Lung (tissue), 16 donors: Measurements from ENCODE around the gene CHST9. TPM values are rescaled to one million over a fixed set of nuclear protein-coding genes. Genes with fewer than 3 reads are reported as not detected.
"Not testable (repeated sequence)": the region's sequence is repeated elsewhere in the genome, so short reads cannot be mapped to it uniquely, and the experiment has no call there.

Experiments used
- ATAC-seq: fragments of 200-7000 bp; cut with Tn5 transposase; one replicate; pipeline ENCODE4 v1.9.1; 2020; ENCODE audit warnings: moderate number of reproducible peaks; ENCODE audit not compliant: insufficient read depth, low FRiP score
- DNase-seq, 3 donors: peaks; one replicate each; pipeline ENCODE4 v3.0.0-alpha.2; 2013 to 2017
- H3K27ac ChIP-seq, 2 donors: one replicate each; pipeline ENCODE4 v1.5.1; 2013; ENCODE audit warnings: mild to moderate bottlenecking in 2 of 2, moderate library complexity in 2 of 2, control low read depth in 1 of 2, inconsistent platforms in 1 of 2, low read depth in 1 of 2, low read length in 1 of 2
- H3K27me3 ChIP-seq, 3 donors: one replicate each; pipeline ENCODE4 v1.5.1; 2013; ENCODE audit warnings: low read length in 2 of 3; ENCODE audit not compliant: control insufficient read depth in 3 of 3, insufficient read depth in 3 of 3
- H3K36me3 ChIP-seq, 4 donors: one replicate each; pipeline ENCODE4 v1.5.1; 2013; ENCODE audit warnings: low read length in 4 of 4, mild to moderate bottlenecking in 1 of 4, moderate library complexity in 1 of 4; ENCODE audit not compliant: control insufficient read depth in 4 of 4, insufficient read depth in 4 of 4
- H3K4me1 ChIP-seq, 5 donors: one replicate each; pipeline ENCODE4 v1.5.1; 2013; ENCODE audit warnings: low read length in 5 of 5, mild to moderate bottlenecking in 2 of 5, moderate library complexity in 1 of 5; ENCODE audit not compliant: control insufficient read depth in 5 of 5, insufficient read depth in 5 of 5
- H3K4me3 ChIP-seq: one replicate; pipeline ENCODE4 v1.5.1; 2013; ENCODE audit warnings: mild to moderate bottlenecking, control low read depth, moderate library complexity
- H3K9ac ChIP-seq, 2 donors: one replicate each; pipeline ENCODE4 v1.5.1; 2013; ENCODE audit warnings: low read length in 2 of 2, control low read depth in 1 of 2; ENCODE audit not compliant: insufficient read depth in 1 of 2
- H3K9me3 ChIP-seq, 4 donors: one replicate each; pipeline ENCODE4 v1.5.1; 2013; ENCODE audit warnings: low read length in 3 of 4, mild to moderate bottlenecking in 1 of 4, moderate library complexity in 1 of 4; ENCODE audit not compliant: control insufficient read depth in 4 of 4, insufficient read depth in 3 of 4
- WGBS, 2 donors: extraction: QIAGEN DNeasy Blood & Tissue Kit; methylation state at CpG; one replicate each; pipeline ENCODE4 v1.1.7; 2013; 5-methylcytosine and 5-hydroxymethylcytosine counted together
- long read RNA-seq, 5 donors: transcript quantifications; one replicate each; lab custom pipeline, GENCODE V29; 2026
- polyA plus RNA-seq, 2 donors: library from polyadenylated mRNA; stranded (reverse); fragments of 200-250 nt; gene quantifications; one replicate each; pipeline ENCODE4 v1.2.1, GENCODE V29; 2013
- total RNA-seq, 2 donors: library from RNA; depleted of rRNA in 1 of 2; stranded (reverse); fragments of >200 nt in 1 of 2; gene quantifications; one replicate each; pipeline ENCODE4 v1.2.1, GENCODE V29; 2014 to 2021
- TF ChIP-seq, protein P1 (sequence below): IDR thresholded peaks from 2 replicates; pipeline ENCODE4 v1.5.1; 2012; ENCODE audit warnings: mild to moderate bottlenecking; ENCODE audit errors: control extremely low read depth, extremely low read depth
- donor health status: control.
- donor health status: control.
- donor health status: Bipolar disorder and iron deficiency.
- donor health status: healthy.
- donor health status: DM: yes; HTN: yes; CAD: no.

The CHST9 gene
- total RNA-seq (10 to 100 TPM; 13.6 to 19.6 TPM), polyA plus RNA-seq (1 to 10 TPM; 2.9 to 6.1 TPM)
- long read RNA-seq, donor 1: 0 reads
- long read RNA-seq, donor 2, partial matches to known transcripts: 0 of 1 reads
- long read RNA-seq, donor 2, other reads (novel, unspliced or antisense): 0 of 1 reads
- long read RNA-seq, donor 3, full-length matches to known transcripts: 1 of 1 reads
- long read RNA-seq, donor 3, partial matches to known transcripts: 0 of 1 reads
- long read RNA-seq, donor 3, other reads (novel, unspliced or antisense): 0 of 1 reads
- long read RNA-seq, donor 4: 0 reads
- long read RNA-seq, donor 5, partial matches to known transcripts: 0 of 2 reads
- long read RNA-seq, donor 5, other reads (novel, unspliced or antisense): 0 of 2 reads

DNA sequence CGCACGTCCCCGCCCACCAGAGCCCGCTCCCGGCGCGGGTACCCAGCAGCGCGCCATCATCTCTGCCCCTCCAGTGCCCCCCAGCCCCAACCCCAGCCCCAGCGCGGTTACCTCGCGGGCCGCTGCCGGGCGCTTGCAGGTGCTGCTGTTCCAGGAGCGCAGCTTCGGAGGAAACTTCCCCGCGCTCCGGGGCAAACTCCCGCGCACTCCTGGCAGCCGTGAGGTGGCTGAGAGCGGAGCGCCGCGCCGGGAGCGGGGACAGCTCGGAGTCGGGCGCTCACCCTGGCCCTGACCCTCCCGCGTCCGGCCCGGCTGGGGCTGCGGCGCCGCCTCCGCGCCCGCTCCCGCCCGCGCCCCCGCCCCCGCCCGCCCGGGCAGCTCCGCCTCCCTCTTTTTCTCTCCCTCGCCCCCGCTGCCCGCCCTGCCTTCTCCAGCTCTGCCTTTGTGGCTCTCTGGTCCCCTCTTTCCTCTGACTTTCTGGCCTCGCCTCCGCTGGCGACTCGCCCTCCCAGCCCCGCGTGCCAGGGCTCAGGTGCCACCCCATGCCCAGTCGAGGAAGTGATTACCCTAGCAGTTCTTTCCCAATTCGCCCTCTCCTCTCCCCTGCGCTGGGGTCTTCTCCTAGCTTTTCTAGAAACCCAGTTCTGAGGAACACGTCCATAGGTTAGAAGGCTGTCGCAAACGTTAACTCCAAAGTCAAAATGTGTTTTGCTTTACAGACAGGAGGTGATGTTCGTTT is at the start of gene CHST9:
Gene CHST9 (minus strand): TSS at position 284 of the 739 bp plus-strand sequence. CDS start 42,499 bp downstream, outside the sequence.
- DNase-seq: peak in 2 of 3 donors; percentile 21 to 24
- peaks cover 10 to 63% (median 34%) of the 10 kb centered on the region in 3 donors for H3K27me3 ChIP-seq
- no peak within 1 kb of the TSS for H3K4me3 ChIP-seq
- 3 to 5% methylated on average over 40 to 67 of the region's 67 CpGs for WGBS, 2 donors
- peaks cover 0 to 2% (median 0%) of the 10 kb centered on the region in 4 donors for H3K9me3 ChIP-seq
- ATAC-seq: no peak
- no peak within 1 kb of the TSS for H3K27ac ChIP-seq
- no peaks in the 10 kb centered on the region for H3K36me3 ChIP-seq
- no peak within 1 kb of the TSS for H3K9ac ChIP-seq
- TF ChIP-seq, protein P1, sequence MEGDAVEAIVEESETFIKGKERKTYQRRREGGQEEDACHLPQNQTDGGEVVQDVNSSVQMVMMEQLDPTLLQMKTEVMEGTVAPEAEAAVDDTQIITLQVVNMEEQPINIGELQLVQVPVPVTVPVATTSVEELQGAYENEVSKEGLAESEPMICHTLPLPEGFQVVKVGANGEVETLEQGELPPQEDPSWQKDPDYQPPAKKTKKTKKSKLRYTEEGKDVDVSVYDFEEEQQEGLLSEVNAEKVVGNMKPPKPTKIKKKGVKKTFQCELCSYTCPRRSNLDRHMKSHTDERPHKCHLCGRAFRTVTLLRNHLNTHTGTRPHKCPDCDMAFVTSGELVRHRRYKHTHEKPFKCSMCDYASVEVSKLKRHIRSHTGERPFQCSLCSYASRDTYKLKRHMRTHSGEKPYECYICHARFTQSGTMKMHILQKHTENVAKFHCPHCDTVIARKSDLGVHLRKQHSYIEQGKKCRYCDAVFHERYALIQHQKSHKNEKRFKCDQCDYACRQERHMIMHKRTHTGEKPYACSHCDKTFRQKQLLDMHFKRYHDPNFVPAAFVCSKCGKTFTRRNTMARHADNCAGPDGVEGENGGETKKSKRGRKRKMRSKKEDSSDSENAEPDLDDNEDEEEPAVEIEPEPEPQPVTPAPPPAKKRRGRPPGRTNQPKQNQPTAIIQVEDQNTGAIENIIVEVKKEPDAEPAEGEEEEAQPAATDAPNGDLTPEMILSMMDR: no peak
- peaks cover 0 to 9% (median 0%) of the 10 kb centered on the region in 5 donors for H3K4me1 ChIP-seq

DNA sequence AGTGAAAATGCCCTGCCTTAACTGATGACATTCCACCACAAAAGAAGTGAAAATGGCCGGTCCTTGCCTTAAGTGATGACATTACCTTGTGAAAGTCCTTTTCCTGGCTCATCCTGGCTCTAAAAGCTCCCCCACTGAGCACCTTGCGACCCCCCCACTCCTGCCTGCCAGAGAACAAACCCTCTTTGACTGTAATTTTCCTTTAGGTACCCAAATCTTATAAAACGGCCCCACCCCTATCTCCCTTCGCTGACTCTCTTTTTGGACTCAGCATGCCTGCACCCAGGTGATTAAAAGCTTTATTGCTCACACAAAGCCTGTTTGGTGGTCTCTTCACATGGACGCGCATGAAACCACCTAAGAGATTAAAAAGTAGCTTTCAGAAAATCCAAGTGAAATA is 47.2 kb upstream of the CHST9 start:
- H3K9ac ChIP-seq, DNase-seq, ATAC-seq, H3K36me3 ChIP-seq, H3K4me3 ChIP-seq, H3K27me3 ChIP-seq, H3K4me1 ChIP-seq, H3K27ac ChIP-seq, H3K9me3 ChIP-seq: not testable (repeated sequence)
- 76 to 80% methylated on average over 6 of the region's 6 CpGs for WGBS, 2 donors

GRCh38 chr18:27231671-27232070 is 46.6 kb upstream of the CHST9 start:
- H3K4me1 ChIP-seq, H3K27ac ChIP-seq, H3K9ac ChIP-seq, H3K9me3 ChIP-seq, H3K36me3 ChIP-seq, ATAC-seq, H3K4me3 ChIP-seq, DNase-seq, H3K27me3 ChIP-seq: not testable (repeated sequence)
- 66 to 67% methylated on average over 6 of the region's 6 CpGs for WGBS, 2 donors

DNA sequence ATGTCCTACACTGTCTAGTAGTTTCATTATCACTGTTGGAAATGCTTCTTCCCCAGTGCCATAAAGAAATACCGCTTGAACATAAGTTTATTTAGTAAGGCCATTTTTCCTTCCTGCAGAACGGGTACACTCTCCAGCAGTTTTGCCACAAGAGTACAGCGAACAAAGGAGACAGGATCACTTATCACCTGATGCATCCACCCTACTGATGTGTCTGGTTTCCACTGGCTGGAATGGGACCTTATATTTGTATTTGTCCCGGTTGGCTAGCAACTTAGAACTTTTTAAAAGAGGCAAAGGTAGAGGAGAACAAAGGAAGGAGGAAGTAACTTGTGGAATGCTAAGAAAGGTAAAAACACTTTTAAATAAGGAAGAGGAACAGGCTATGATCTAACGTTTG is 46.1 kb upstream of the CHST9 start:
- not testable (repeated sequence) for H3K27me3 ChIP-seq, H3K4me3 ChIP-seq, H3K27ac ChIP-seq, DNase-seq, H3K36me3 ChIP-seq, H3K4me1 ChIP-seq, H3K9ac ChIP-seq, H3K9me3 ChIP-seq, ATAC-seq
- 52 to 57% methylated on average over 5 of the region's 5 CpGs for WGBS, 2 donors

GRCh38 chr18:27227721-27228120 is 42.6 kb upstream of the CHST9 start:
- H3K27ac ChIP-seq: no peak overlapping the region

More at GRCh38 chr18:27227721-27228120, 42.6 kb upstream of the CHST9 start:
- 88 to 93% methylated on average over 1 of the region's 1 CpG for whole genome bisulfite sequencing, 2 donors
- Histone ChIP-seq H3K27me3 (no peaks in the 10 kb centered on the region), H3K9ac (no peak overlapping the region), H3K4me3 (no peak overlapping the region), H3K9me3 (no peaks in the 10 kb centered on the region), H3K4me1 (no peaks in the 10 kb centered on the region), H3K36me3 (no peaks in the 10 kb centered on the region)
- no peak for DNase-seq
- TF ChIP-seq, protein P1: no peak
- ATAC-seq: no peak
